Transverse colon (tissue), 4 donors: Measurements from ENCODE around the gene SEPHS1.

Experiments
- POLR2A ChIP-seq: fragments of 450-650 bp; IDR thresholded peaks from one replicate; pipeline ENCODE4 v1.6.1; 2016; ENCODE audit warnings: antibody characterized with exemption, mild to moderate bottlenecking, moderate library complexity
- POLR2AphosphoS5 ChIP-seq, 3 donors: sonication (generic); formaldehyde crosslinking; IDR thresholded peaks; one replicate each; pipeline ENCODE4 v1.6.1; 2016; ENCODE audit warnings: antibody characterized with exemption in 3 of 3
- TF ChIP-seq, protein P1 (sequence below), 5 experiments: fragments of 200-600 bp in 3 of 5; fragments of 450-650 bp in 2 of 5; sonication (generic) in 3 of 5; IDR thresholded peaks; 1 replicate in 2 of 5; 2 replicates in 3 of 5; pipeline ENCODE4 v1.5.1; 2016 to 2017; ENCODE audit warnings: antibody characterized with exemption in 5 of 5, inconsistent platforms in 3 of 5, mild to moderate bottlenecking in 2 of 5, moderate library complexity in 1 of 5

DNA sequence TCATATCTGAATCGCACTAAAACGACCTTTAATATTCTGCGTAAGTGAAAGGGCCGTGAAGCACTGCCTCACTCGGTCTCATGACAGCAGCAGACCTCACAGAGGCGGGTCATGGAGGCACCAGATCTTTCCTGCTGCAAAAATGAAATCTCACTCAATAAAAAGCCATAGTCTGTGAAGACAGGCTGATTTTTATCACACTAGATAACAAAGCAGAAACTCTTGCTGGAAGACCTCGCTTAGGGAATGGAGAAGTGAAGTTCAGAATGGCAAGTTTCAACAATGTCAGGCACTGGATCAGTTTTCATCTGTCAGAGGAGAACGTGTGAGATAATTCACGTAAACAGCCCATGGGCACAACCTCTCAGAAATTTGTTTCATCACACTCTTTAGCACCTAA lies 8.0 kb downstream of the SEPHS1 start:
- TF ChIP-seq, protein P1, sequence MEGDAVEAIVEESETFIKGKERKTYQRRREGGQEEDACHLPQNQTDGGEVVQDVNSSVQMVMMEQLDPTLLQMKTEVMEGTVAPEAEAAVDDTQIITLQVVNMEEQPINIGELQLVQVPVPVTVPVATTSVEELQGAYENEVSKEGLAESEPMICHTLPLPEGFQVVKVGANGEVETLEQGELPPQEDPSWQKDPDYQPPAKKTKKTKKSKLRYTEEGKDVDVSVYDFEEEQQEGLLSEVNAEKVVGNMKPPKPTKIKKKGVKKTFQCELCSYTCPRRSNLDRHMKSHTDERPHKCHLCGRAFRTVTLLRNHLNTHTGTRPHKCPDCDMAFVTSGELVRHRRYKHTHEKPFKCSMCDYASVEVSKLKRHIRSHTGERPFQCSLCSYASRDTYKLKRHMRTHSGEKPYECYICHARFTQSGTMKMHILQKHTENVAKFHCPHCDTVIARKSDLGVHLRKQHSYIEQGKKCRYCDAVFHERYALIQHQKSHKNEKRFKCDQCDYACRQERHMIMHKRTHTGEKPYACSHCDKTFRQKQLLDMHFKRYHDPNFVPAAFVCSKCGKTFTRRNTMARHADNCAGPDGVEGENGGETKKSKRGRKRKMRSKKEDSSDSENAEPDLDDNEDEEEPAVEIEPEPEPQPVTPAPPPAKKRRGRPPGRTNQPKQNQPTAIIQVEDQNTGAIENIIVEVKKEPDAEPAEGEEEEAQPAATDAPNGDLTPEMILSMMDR (IDR thresholded peaks at IDR 0.05) = no peak
- TF ChIP-seq POLR2AphosphoS5 (IDR thresholded peaks at IDR 0.05) = no peak
- no peak for TF ChIP-seq POLR2A
